Astrocyte (in vitro differentiated cells and primary cell): ENCODE results near the gene ZFHX3. TPM values are rescaled to one million over a fixed set of nuclear protein-coding genes. Genes with fewer than 3 reads are reported as not detected.

Experiments
- DNase-seq: peaks from one replicate; pipeline ENCODE4 v3.0.0-alpha.2; 2010; ENCODE audit warnings: low read depth
- FAIRE-seq: peaks from 2 replicates; lab custom pipeline; 2011; peaks lifted over from hg19 to GRCh38; lab: Jason Lieb, UNC
- H2AFZ ChIP-seq: 2 replicates; pipeline ENCODE4 v1.6.0; 2012; ENCODE audit warnings: low read depth, low read length, inconsistent platforms
- H3K27ac ChIP-seq: 2 replicates; pipeline ENCODE4 v1.5.1; 2011; ENCODE audit warnings: low read depth, low read length, inconsistent platforms
- H3K27me3 ChIP-seq: 2 replicates; pipeline ENCODE4 v1.6.0; 2011; ENCODE audit warnings: low read length, inconsistent platforms; ENCODE audit not compliant: insufficient read depth
- H3K36me3 ChIP-seq: 2 replicates; pipeline ENCODE4 v1.5.1; 2011; ENCODE audit warnings: low read length, inconsistent platforms; ENCODE audit not compliant: insufficient read depth
- H3K4me1 ChIP-seq: 2 replicates; pipeline ENCODE4 v1.5.1; 2011; ENCODE audit warnings: low read length, inconsistent platforms; ENCODE audit not compliant: insufficient read depth
- H3K4me2 ChIP-seq: 2 replicates; pipeline ENCODE4 v1.6.0; 2012; ENCODE audit warnings: low read length, inconsistent platforms
- H3K4me3 ChIP-seq: 2 replicates; pipeline ENCODE4 v1.5.1; 2011; ENCODE audit warnings: low read depth, mild to moderate bottlenecking, low read length, inconsistent platforms; ENCODE audit not compliant: insufficient read depth
- H3K79me2 ChIP-seq: 2 replicates; pipeline ENCODE4 v1.6.0; 2012; ENCODE audit warnings: mild to moderate bottlenecking, low read length, inconsistent platforms; ENCODE audit not compliant: insufficient read depth
- H3K9ac ChIP-seq: 2 replicates; pipeline ENCODE4 v1.6.0; 2012; ENCODE audit warnings: mild to moderate bottlenecking, low read length, inconsistent platforms
- H3K9me3 ChIP-seq: 2 replicates; pipeline ENCODE4 v1.5.1; 2012; ENCODE audit warnings: low read depth, mild to moderate bottlenecking, low read length, inconsistent platforms; ENCODE audit not compliant: insufficient read depth
- H4K20me1 ChIP-seq: 2 replicates; pipeline ENCODE4 v1.6.0; 2012; ENCODE audit warnings: low read length, inconsistent platforms; ENCODE audit not compliant: insufficient read depth
- H3K27ac Mint-ChIP-seq: one replicate; pipeline ENCODE4 v1.8.0; 2021; ENCODE audit warnings: mild to moderate bottlenecking, mixed read lengths; ENCODE audit not compliant: unreplicated experiment
- H3K27me3 Mint-ChIP-seq: one replicate; pipeline ENCODE4 v1.8.0; 2021; ENCODE audit warnings: low read depth, mixed read lengths; ENCODE audit not compliant: unreplicated experiment
- H3K36me3 Mint-ChIP-seq: one replicate; pipeline ENCODE4 v1.8.0; 2021; ENCODE audit warnings: low read depth, mixed read lengths; ENCODE audit not compliant: unreplicated experiment
- H3K4me1 Mint-ChIP-seq: one replicate; pipeline ENCODE4 v1.8.0; 2021; ENCODE audit warnings: low read depth, mixed read lengths; ENCODE audit not compliant: unreplicated experiment
- H3K4me3 Mint-ChIP-seq: one replicate; pipeline ENCODE4 v1.8.0; 2021; ENCODE audit warnings: mild to moderate bottlenecking, moderate library complexity, mixed read lengths; ENCODE audit not compliant: unreplicated experiment
- H3K9me3 Mint-ChIP-seq: one replicate; pipeline ENCODE4 v1.8.0; 2021; ENCODE audit warnings: mild to moderate bottlenecking, mixed read lengths; ENCODE audit not compliant: unreplicated experiment
- EZH2 ChIP-seq: IDR thresholded peaks from 2 replicates; pipeline ENCODE4 v1.6.1; 2012; ENCODE audit warnings: mild to moderate bottlenecking, low read length, inconsistent platforms; ENCODE audit not compliant: insufficient read depth
- total RNA-seq: library from RNA; stranded (reverse); gene quantifications from 2 replicates; pipeline ENCODE4 v1.2.1, GENCODE V29; 2021
- TF ChIP-seq, protein P1 (sequence below): IDR thresholded peaks from 2 replicates; pipeline ENCODE4 v1.5.1; 2011; ENCODE audit warnings: low read depth, mild to moderate bottlenecking, inconsistent platforms, low read length, moderate library complexity; ENCODE audit not compliant: insufficient read depth

ZFHX3 gene
- total RNA-seq, 1 donor from 2014 or later, result 19.7 TPM

DNA sequence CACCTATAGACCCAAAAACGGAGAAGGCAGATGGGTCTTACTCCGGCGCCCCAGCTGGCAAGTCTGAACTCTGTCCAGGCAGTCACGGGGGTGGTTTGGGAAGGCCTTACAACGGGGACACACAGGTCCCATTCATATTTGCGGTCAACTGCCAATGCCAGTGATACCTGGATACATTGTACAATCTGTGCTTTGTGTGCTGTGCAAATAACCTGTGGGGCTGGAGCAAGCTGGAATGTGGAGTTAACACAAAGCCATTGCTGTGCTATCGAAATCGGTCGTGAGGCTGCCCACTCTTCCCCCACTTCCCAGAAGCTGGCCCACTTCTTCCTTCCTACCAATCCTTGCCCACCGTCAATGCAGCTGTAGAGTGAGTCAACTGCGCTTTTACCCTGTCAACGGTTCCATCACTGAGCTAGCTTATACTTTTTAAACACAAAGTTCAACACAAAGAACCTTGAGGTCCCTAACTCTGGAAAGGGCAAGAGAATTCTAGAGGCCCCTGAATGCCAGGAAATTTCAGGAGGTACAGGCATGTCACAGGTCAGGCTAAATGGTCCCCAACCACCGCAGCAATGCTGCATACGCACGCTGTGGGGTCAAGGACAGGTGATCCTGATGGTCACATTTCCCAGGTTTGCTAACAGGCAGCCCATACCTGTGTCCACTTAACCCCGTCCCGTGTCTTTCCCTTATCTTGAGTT is 122.8 kb downstream of the ZFHX3 start:
- Histone ChIP-seq H3K9ac (no peak overlapping the region), H3K9me3 (no peaks in the 10 kb centered on the region), H3K36me3 (no peaks in the 10 kb centered on the region), H2AFZ (no peak overlapping the region), H3K4me1 (peaks cover 24% of the 10 kb centered on the region), H3K4me2 (no peak overlapping the region), H3K27me3 (no peaks in the 10 kb centered on the region), H3K4me3 (no peak overlapping the region), H3K27ac (no peak overlapping the region), H4K20me1 (peaks cover 82% of the 10 kb centered on the region), H3K79me2 (peaks cover 75% of the 10 kb centered on the region)
- no peaks in the 10 kb centered on the region for H3K9me3 Mint-ChIP-seq
- no peaks in the 10 kb centered on the region for H3K27me3 Mint-ChIP-seq
- no peak for FAIRE-seq
- peaks cover 2% of the 10 kb centered on the region for H3K36me3 Mint-ChIP-seq
- peaks cover 7% of the 10 kb centered on the region for H3K4me1 Mint-ChIP-seq
- no peak overlapping the region for H3K4me3 Mint-ChIP-seq
- DNase-seq, result no peak
- no peak overlapping the region for H3K27ac Mint-ChIP-seq
- TF ChIP-seq, protein P1, sequence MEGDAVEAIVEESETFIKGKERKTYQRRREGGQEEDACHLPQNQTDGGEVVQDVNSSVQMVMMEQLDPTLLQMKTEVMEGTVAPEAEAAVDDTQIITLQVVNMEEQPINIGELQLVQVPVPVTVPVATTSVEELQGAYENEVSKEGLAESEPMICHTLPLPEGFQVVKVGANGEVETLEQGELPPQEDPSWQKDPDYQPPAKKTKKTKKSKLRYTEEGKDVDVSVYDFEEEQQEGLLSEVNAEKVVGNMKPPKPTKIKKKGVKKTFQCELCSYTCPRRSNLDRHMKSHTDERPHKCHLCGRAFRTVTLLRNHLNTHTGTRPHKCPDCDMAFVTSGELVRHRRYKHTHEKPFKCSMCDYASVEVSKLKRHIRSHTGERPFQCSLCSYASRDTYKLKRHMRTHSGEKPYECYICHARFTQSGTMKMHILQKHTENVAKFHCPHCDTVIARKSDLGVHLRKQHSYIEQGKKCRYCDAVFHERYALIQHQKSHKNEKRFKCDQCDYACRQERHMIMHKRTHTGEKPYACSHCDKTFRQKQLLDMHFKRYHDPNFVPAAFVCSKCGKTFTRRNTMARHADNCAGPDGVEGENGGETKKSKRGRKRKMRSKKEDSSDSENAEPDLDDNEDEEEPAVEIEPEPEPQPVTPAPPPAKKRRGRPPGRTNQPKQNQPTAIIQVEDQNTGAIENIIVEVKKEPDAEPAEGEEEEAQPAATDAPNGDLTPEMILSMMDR, result no peak
- TF ChIP-seq EZH2, result no peak

GRCh38 chr16:72924537-72924926 is 123.4 kb downstream of the ZFHX3 start:
- H3K36me3 ChIP-seq, result no peaks in the 10 kb centered on the region
- no peaks in the 10 kb centered on the region for H3K9me3 Mint-ChIP-seq
- FAIRE-seq (no peak), DNase-seq (no peak)
- no peaks in the 10 kb centered on the region for H3K27me3 ChIP-seq
- peaks cover 73% of the 10 kb centered on the region for H3K79me2 ChIP-seq
- H3K27ac ChIP-seq, result no peak overlapping the region
- no peak for TF ChIP-seq EZH2
- TF ChIP-seq, protein P1, result no peak
- peaks cover 2% of the 10 kb centered on the region for H3K36me3 Mint-ChIP-seq
- no peaks in the 10 kb centered on the region for H3K27me3 Mint-ChIP-seq
- H3K9me3 ChIP-seq, result no peaks in the 10 kb centered on the region
- H2AFZ ChIP-seq, result no peak overlapping the region
- peaks cover 24% of the 10 kb centered on the region for H3K4me1 ChIP-seq
- H3K27ac Mint-ChIP-seq, result no peak overlapping the region
- no peak overlapping the region for H3K4me3 Mint-ChIP-seq
- peaks cover 7% of the 10 kb centered on the region for H3K4me1 Mint-ChIP-seq
- H3K9ac ChIP-seq, result no peak overlapping the region
- peaks cover 80% of the 10 kb centered on the region for H4K20me1 ChIP-seq
- H3K4me2 ChIP-seq, result no peak overlapping the region
- no peak overlapping the region for H3K4me3 ChIP-seq

DNA sequence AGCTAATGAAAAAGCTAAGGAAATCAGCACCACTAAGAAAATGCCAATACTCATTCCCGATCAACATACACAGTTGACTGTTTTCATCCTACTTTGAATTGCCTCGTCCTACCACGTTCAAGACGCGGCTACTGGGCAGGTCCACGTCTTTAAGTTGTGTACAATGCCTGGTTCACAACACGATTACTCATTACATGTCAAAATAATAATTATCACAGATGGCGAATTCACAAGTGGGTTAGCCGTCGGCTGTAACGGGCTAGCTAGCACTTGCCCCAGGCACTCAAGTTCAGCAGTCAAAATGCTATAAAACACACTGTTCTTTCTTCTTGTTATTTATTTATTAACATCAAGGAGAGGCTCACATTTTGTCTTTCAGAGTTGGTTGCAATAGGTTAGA is 124.2 kb downstream of the ZFHX3 start:
- H3K79me2 ChIP-seq, result peaks cover 75% of the 10 kb centered on the region
- no peaks in the 10 kb centered on the region for H3K9me3 ChIP-seq
- H3K4me3 ChIP-seq, result no peak overlapping the region
- H3K27me3 ChIP-seq, result no peaks in the 10 kb centered on the region
- no peak overlapping the region for H3K9ac ChIP-seq
- TF ChIP-seq, protein P1, result no peak
- TF ChIP-seq EZH2, result no peak
- FAIRE-seq (no peak), DNase-seq (no peak)
- no peaks in the 10 kb centered on the region for H3K36me3 ChIP-seq
- H3K9me3 Mint-ChIP-seq, result no peaks in the 10 kb centered on the region
- H2AFZ ChIP-seq, result no peak overlapping the region
- no peak overlapping the region for H3K4me2 ChIP-seq
- H3K27ac Mint-ChIP-seq, result no peak overlapping the region
- no peaks in the 10 kb centered on the region for H3K27me3 Mint-ChIP-seq
- peaks cover 7% of the 10 kb centered on the region for H3K4me1 Mint-ChIP-seq
- H3K27ac ChIP-seq, result no peak overlapping the region
- peaks cover 74% of the 10 kb centered on the region for H4K20me1 ChIP-seq
- peaks cover 24% of the 10 kb centered on the region for H3K4me1 ChIP-seq
- H3K4me3 Mint-ChIP-seq, result no peak overlapping the region
- peaks cover 2% of the 10 kb centered on the region for H3K36me3 Mint-ChIP-seq
